Stimulated activated memory B cell treated with anti-CD40 and anti-IgM and Interleukin-4, amounts not matched to agents 10 μg/mL and 1 μg/mL and 100 μg/mL, for 72 hours (primary cell): ENCODE measurements around the gene PAX7.

Source experiments
- ATAC-seq: fragments of 150-1000 bp; cut with Tn5 transposase; 2 replicates; pipeline ENCODE4 v1.10.0; 2021
- H3K27ac Mint-ChIP-seq: one replicate; pipeline ENCODE4 v1.8.0; 2022; ENCODE audit warnings: mild to moderate bottlenecking, mixed read lengths
- H3K27me3 Mint-ChIP-seq: one replicate; pipeline ENCODE4 v1.8.0; 2022; ENCODE audit warnings: mixed read lengths
- H3K36me3 Mint-ChIP-seq: one replicate; pipeline ENCODE4 v1.8.0; 2022; ENCODE audit warnings: mixed read lengths
- H3K4me1 Mint-ChIP-seq: one replicate; pipeline ENCODE4 v1.8.0; 2022; ENCODE audit warnings: mixed read lengths
- H3K4me3 Mint-ChIP-seq: one replicate; pipeline ENCODE4 v1.8.0; 2022; ENCODE audit warnings: mild to moderate bottlenecking, moderate library complexity, mixed read lengths
- H3K9me3 Mint-ChIP-seq: one replicate; pipeline ENCODE4 v1.8.0; 2022; ENCODE audit warnings: mixed read lengths

PAX7 gene

GRCh38 chr1:18644013-18644399 lies 13.4 kb downstream of the PAX7 start:
- Mint-ChIP-seq H3K27me3 (peaks cover 87% of the 10 kb centered on the region), H3K9me3 (no peaks in the 10 kb centered on the region), H3K4me1 (peaks cover 26% of the 10 kb centered on the region), H3K4me3 (no peak overlapping the region), H3K27ac (no peak overlapping the region), H3K36me3 (no peaks in the 10 kb centered on the region)
- no peak for ATAC-seq

- Mint-ChIP-seq H3K4me3 (no peak overlapping the region), H3K36me3 (no peaks in the 10 kb centered on the region), H3K4me1 (peaks cover 23% of the 10 kb centered on the region), H3K27me3 (peaks cover 87% of the 10 kb centered on the region), H3K27ac (no peak overlapping the region), H3K9me3 (no peaks in the 10 kb centered on the region)
- no peak for ATAC-seq
Observed at GRCh38 chr1:18644446-18644845, 13.8 kb downstream of the PAX7 start.

GRCh38 chr1:18644973-18645746 lies 14.5 kb downstream of the PAX7 start:
- peaks cover 16% of the 10 kb centered on the region for H3K4me1 Mint-ChIP-seq
- H3K27me3 Mint-ChIP-seq = peaks cover 87% of the 10 kb centered on the region
- no peak overlapping the region for H3K27ac Mint-ChIP-seq
- no peaks in the 10 kb centered on the region for H3K36me3 Mint-ChIP-seq
- no peak overlapping the region for H3K4me3 Mint-ChIP-seq
- H3K9me3 Mint-ChIP-seq = no peaks in the 10 kb centered on the region
- ATAC-seq = no peak

- Mint-ChIP-seq H3K27ac (no peak overlapping the region), H3K36me3 (no peaks in the 10 kb centered on the region), H3K27me3 (peaks cover 87% of the 10 kb centered on the region), H3K4me3 (no peak overlapping the region), H3K4me1 (peaks cover 13% of the 10 kb centered on the region), H3K9me3 (no peaks in the 10 kb centered on the region)
- no peak for ATAC-seq
Observed at GRCh38 chr1:18645747-18646090, 15.1 kb downstream of the PAX7 start.

GRCh38 chr1:18646091-18646785 lies 15.6 kb downstream of the PAX7 start:
- Mint-ChIP-seq H3K27ac (no peak overlapping the region), H3K9me3 (no peaks in the 10 kb centered on the region), H3K4me1 (peaks cover 13% of the 10 kb centered on the region), H3K27me3 (peaks cover 87% of the 10 kb centered on the region), H3K4me3 (no peak overlapping the region), H3K36me3 (no peaks in the 10 kb centered on the region)
- no peak for ATAC-seq

- Mint-ChIP-seq H3K36me3 (no peaks in the 10 kb centered on the region), H3K4me3 (no peak overlapping the region), H3K4me1 (peaks cover 13% of the 10 kb centered on the region), H3K27me3 (peaks cover 85% of the 10 kb centered on the region), H3K27ac (no peak overlapping the region), H3K9me3 (no peaks in the 10 kb centered on the region)
- ATAC-seq = no peak
Observed at GRCh38 chr1:18646786-18647410, 16.3 kb downstream of the PAX7 start.

- Mint-ChIP-seq H3K9me3 (no peaks in the 10 kb centered on the region), H3K4me3 (no peak overlapping the region), H3K4me1 (peaks cover 13% of the 10 kb centered on the region), H3K27ac (no peak overlapping the region), H3K27me3 (peaks cover 85% of the 10 kb centered on the region), H3K36me3 (no peaks in the 10 kb centered on the region)
- no peak for ATAC-seq
Observed at GRCh38 chr1:18647681-18648214, 17.1 kb downstream of the PAX7 start.

- Mint-ChIP-seq H3K4me3 (no peak overlapping the region), H3K27ac (no peak overlapping the region), H3K9me3 (no peaks in the 10 kb centered on the region), H3K27me3 (peaks cover 87% of the 10 kb centered on the region), H3K4me1 (peaks cover 5% of the 10 kb centered on the region), H3K36me3 (no peaks in the 10 kb centered on the region)
- ATAC-seq = no peak
Observed at GRCh38 chr1:18649693-18650370, 19.2 kb downstream of the PAX7 start.

GRCh38 chr1:18651713-18652112 lies 21.1 kb downstream of the PAX7 start:
- Mint-ChIP-seq H3K36me3 (no peaks in the 10 kb centered on the region), H3K9me3 (no peaks in the 10 kb centered on the region), H3K4me3 (no peak overlapping the region), H3K27ac (no peak overlapping the region), H3K4me1 (no peaks in the 10 kb centered on the region), H3K27me3 (peaks cover 86% of the 10 kb centered on the region)
- no peak for ATAC-seq

- H3K4me3 Mint-ChIP-seq = no peak overlapping the region
- no peak overlapping the region for H3K27ac Mint-ChIP-seq
- H3K4me1 Mint-ChIP-seq = no peaks in the 10 kb centered on the region
- H3K36me3 Mint-ChIP-seq = no peaks in the 10 kb centered on the region
- H3K9me3 Mint-ChIP-seq = no peaks in the 10 kb centered on the region
- H3K27me3 Mint-ChIP-seq = peaks cover 91% of the 10 kb centered on the region
- no peak for ATAC-seq
Observed at GRCh38 chr1:18652791-18653190, 22.1 kb downstream of the PAX7 start.

GRCh38 chr1:18653367-18653766 lies 22.7 kb downstream of the PAX7 start:
- no peak for ATAC-seq
- H3K4me3 Mint-ChIP-seq = no peak overlapping the region
- no peaks in the 10 kb centered on the region for H3K36me3 Mint-ChIP-seq
- no peaks in the 10 kb centered on the region for H3K9me3 Mint-ChIP-seq
- no peak overlapping the region for H3K27ac Mint-ChIP-seq
- no peaks in the 10 kb centered on the region for H3K4me1 Mint-ChIP-seq
- H3K27me3 Mint-ChIP-seq = peaks cover 88% of the 10 kb centered on the region

- no peak overlapping the region for H3K4me3 Mint-ChIP-seq
- peaks cover 88% of the 10 kb centered on the region for H3K27me3 Mint-ChIP-seq
- no peaks in the 10 kb centered on the region for H3K36me3 Mint-ChIP-seq
- no peak overlapping the region for H3K27ac Mint-ChIP-seq
- H3K9me3 Mint-ChIP-seq = no peaks in the 10 kb centered on the region
- ATAC-seq = no peak
- H3K4me1 Mint-ChIP-seq = no peaks in the 10 kb centered on the region
Observed at GRCh38 chr1:18653916-18654315, 23.3 kb downstream of the PAX7 start.

GRCh38 chr1:18654599-18654998 lies 24.0 kb downstream of the PAX7 start:
- no peaks in the 10 kb centered on the region for H3K9me3 Mint-ChIP-seq
- H3K4me3 Mint-ChIP-seq = no peak overlapping the region
- H3K4me1 Mint-ChIP-seq = no peaks in the 10 kb centered on the region
- ATAC-seq = no peak
- no peak overlapping the region for H3K27ac Mint-ChIP-seq
- peaks cover 88% of the 10 kb centered on the region for H3K27me3 Mint-ChIP-seq
- no peaks in the 10 kb centered on the region for H3K36me3 Mint-ChIP-seq

- no peak overlapping the region for H3K27ac Mint-ChIP-seq
- no peaks in the 10 kb centered on the region for H3K9me3 Mint-ChIP-seq
- H3K4me3 Mint-ChIP-seq = no peak overlapping the region
- ATAC-seq = no peak
- no peaks in the 10 kb centered on the region for H3K36me3 Mint-ChIP-seq
- peaks cover 74% of the 10 kb centered on the region for H3K27me3 Mint-ChIP-seq
- no peaks in the 10 kb centered on the region for H3K4me1 Mint-ChIP-seq
Observed at GRCh38 chr1:18657506-18658201, 27.0 kb downstream of the PAX7 start.

GRCh38 chr1:18658831-18659230 lies 28.2 kb downstream of the PAX7 start:
- H3K27me3 Mint-ChIP-seq = peaks cover 62% of the 10 kb centered on the region
- no peak overlapping the region for H3K4me3 Mint-ChIP-seq
- H3K9me3 Mint-ChIP-seq = no peaks in the 10 kb centered on the region
- H3K4me1 Mint-ChIP-seq = no peaks in the 10 kb centered on the region
- H3K27ac Mint-ChIP-seq = no peak overlapping the region
- no peak for ATAC-seq
- no peaks in the 10 kb centered on the region for H3K36me3 Mint-ChIP-seq
